ENCODE measurements around the gene MT1F. TPM values are rescaled to one million over a fixed set of nuclear protein-coding genes. Genes with fewer than 3 reads are reported as not detected.
"Not testable (repeated sequence)": the region's sequence is repeated elsewhere in the genome, so short reads cannot be mapped to it uniquely, and the experiment has no call there.

MT1F gene
- total RNA-seq, 1 donor from 2014 or later = 3.4 TPM

GRCh38 chr16:56658327-56658875 lies 642 bp downstream of the MT1F start:
- H3K4me1 Mint-ChIP-seq (ENCODE audit: low read depth, unreplicated experiment) = no peaks in the 10 kb centered on the region
- peak overlapping the region; percentile 98 for H3K4me3 Mint-ChIP-seq (ENCODE audit: unreplicated experiment)
- H3K9me3 Mint-ChIP-seq (ENCODE audit: unreplicated experiment) = peaks cover 8% of the 10 kb centered on the region
- H3K27ac Mint-ChIP-seq (ENCODE audit: unreplicated experiment) = no peak overlapping the region
- H3K27me3 Mint-ChIP-seq (ENCODE audit: unreplicated experiment) = peaks cover 28% of the 10 kb centered on the region
- no peak for DNase-seq
- no peak for TF ChIP-seq CTCF (IDR thresholded peaks at IDR 0.05; ENCODE audit: partially characterized antibody, unreplicated experiment)
- H3K36me3 Mint-ChIP-seq (ENCODE audit: unreplicated experiment) = peaks cover 3% of the 10 kb centered on the region

GRCh38 chr16:56662357-56663354 lies 4.9 kb downstream of the MT1F start:
- peak overlapping the region; percentile 82 for H3K4me3 Mint-ChIP-seq (ENCODE audit: unreplicated experiment)
- H3K9me3 Mint-ChIP-seq (ENCODE audit: unreplicated experiment) = peaks cover 7% of the 10 kb centered on the region
- no peak overlapping the region for H3K27ac Mint-ChIP-seq (ENCODE audit: unreplicated experiment)
- TF ChIP-seq CTCF (IDR thresholded peaks at IDR 0.05; ENCODE audit: partially characterized antibody, unreplicated experiment) = no peak
- peaks cover 3% of the 10 kb centered on the region for H3K36me3 Mint-ChIP-seq (ENCODE audit: unreplicated experiment)
- H3K4me1 Mint-ChIP-seq (ENCODE audit: low read depth, unreplicated experiment) = no peaks in the 10 kb centered on the region
- no peak for DNase-seq
- H3K27me3 Mint-ChIP-seq (ENCODE audit: unreplicated experiment) = peaks cover 36% of the 10 kb centered on the region

GRCh38 chr16:56664506-56664905 lies 6.7 kb downstream of the MT1F start:
- peaks cover 37% of the 10 kb centered on the region for H3K27me3 Mint-ChIP-seq (ENCODE audit: unreplicated experiment)
- no peak for DNase-seq
- H3K9me3 Mint-ChIP-seq (ENCODE audit: unreplicated experiment) = peaks cover 4% of the 10 kb centered on the region
- H3K27ac Mint-ChIP-seq (ENCODE audit: unreplicated experiment) = no peak overlapping the region
- H3K36me3 Mint-ChIP-seq (ENCODE audit: unreplicated experiment) = peaks cover 3% of the 10 kb centered on the region
- no peak overlapping the region for H3K4me3 Mint-ChIP-seq (ENCODE audit: unreplicated experiment)
- TF ChIP-seq CTCF (IDR thresholded peaks at IDR 0.05; ENCODE audit: partially characterized antibody, unreplicated experiment) = no peak
- H3K4me1 Mint-ChIP-seq (ENCODE audit: low read depth, unreplicated experiment) = no peaks in the 10 kb centered on the region

- not testable (repeated sequence) for H3K4me3 Mint-ChIP-seq (ENCODE audit: unreplicated experiment); DNase-seq; H3K36me3 Mint-ChIP-seq (ENCODE audit: unreplicated experiment); H3K9me3 Mint-ChIP-seq (ENCODE audit: unreplicated experiment); H3K27ac Mint-ChIP-seq (ENCODE audit: unreplicated experiment); H3K4me1 Mint-ChIP-seq (ENCODE audit: low read depth, unreplicated experiment)
- H3K27me3 Mint-ChIP-seq (ENCODE audit: unreplicated experiment) = peaks cover 33% of the 10 kb centered on the region
These were observed 7.8 kb downstream of the MT1F start for GRCh38 chr16:56665286-56666261.

Data from glutamatergic neuron (in vitro differentiated cells).